HUES64 (cell line): ENCODE data around the gene DAZAP1.
A peak's percentile ranks its signal among the peaks of the same experiment; 100 is the strongest.

Experiments
- H3K27ac ChIP-seq: 2 replicates; pipeline ENCODE4 v1.7.0; 2013; ENCODE audit warnings: low read depth, low read length, inconsistent platforms
- H3K27me3 ChIP-seq: 2 replicates; pipeline ENCODE4 v1.6.1; 2013; ENCODE audit warnings: mild to moderate bottlenecking, low read length; ENCODE audit not compliant: insufficient read depth
- H3K36me3 ChIP-seq: 2 replicates; pipeline ENCODE4 v1.6.1; 2013; ENCODE audit warnings: mild to moderate bottlenecking, low read length; ENCODE audit not compliant: insufficient read depth
- H3K4me1 ChIP-seq: 2 replicates; pipeline ENCODE4 v1.6.1; 2013; ENCODE audit warnings: mild to moderate bottlenecking, low read length, moderate library complexity; ENCODE audit not compliant: insufficient read depth
- H3K4me3 ChIP-seq: 2 replicates; pipeline ENCODE4 v1.5.1; 2013; ENCODE audit warnings: mild to moderate bottlenecking, low read length, moderate library complexity
- H3K9ac ChIP-seq: 2 replicates; pipeline ENCODE4 v1.6.1; 2013; ENCODE audit warnings: mild to moderate bottlenecking, low read depth, low read length
- H3K9me3 ChIP-seq: 2 replicates; pipeline ENCODE4 v1.6.1; 2013; ENCODE audit warnings: low read depth, low read length; ENCODE audit not compliant: insufficient read depth
- WGBS: fragments of 150-250, 120-280 bp; methylation state at CpG from one replicate; pipeline ENCODE4 v1.1.7; 2013; ENCODE audit warnings: missing lambda C conversion rate; 5-methylcytosine and 5-hydroxymethylcytosine counted together

Gene DAZAP1

DNA sequence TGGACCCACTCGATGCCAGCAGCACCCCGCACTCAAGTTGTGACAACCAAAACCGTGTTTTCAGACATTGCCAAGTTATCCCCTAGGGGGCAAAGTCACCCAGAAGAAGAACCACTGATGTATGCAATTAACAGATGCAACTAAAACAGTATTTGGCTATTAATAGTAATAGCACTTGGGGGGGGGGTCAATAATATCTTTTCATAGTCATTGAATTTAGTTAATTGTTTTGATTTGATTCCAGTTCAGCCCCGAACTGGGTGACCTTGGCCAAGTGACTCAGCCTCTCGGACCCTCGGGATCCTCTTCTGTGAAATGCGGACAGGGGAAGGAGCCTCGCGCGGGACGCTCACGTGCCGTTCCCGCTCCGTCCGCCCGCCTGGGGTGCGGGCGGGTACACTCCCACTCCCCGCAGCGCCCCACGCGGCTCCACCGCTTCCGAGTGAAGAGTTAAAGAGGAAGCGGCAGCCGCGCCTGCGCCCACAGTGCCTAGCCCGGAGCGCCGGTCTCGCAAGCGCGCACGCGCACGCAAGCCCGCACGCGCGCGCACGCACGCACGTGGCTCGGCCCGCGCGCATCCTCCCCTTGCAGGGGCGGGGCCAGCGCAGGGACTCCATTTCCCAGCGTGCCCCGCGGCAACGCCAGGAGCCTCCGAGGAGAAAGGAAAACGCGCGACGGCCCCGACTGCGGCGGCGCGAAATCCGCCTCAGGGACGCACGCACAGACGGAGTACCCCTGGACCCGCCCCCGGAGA, 435 bp upstream of the DAZAP1 start:
- 0 out of 2 replicates have a peak, but pooled peaks cover 2% of the 10 kb centered on the region for H3K27me3 ChIP-seq
- peaks cover 14% of the 10 kb centered on the region for H3K36me3 ChIP-seq
- H3K9me3 ChIP-seq, result no peaks in the 10 kb centered on the region
- H3K27ac ChIP-seq, result 0 out of 2 replicates have a peak overlapping the region, but pooled peaks have one; percentile 31
- under 1% methylated on average over 72 of the region's 72 CpGs for WGBS
- peaks cover 14% of the 10 kb centered on the region for H3K4me1 ChIP-seq
- peak overlapping the region; percentile 78 for H3K4me3 ChIP-seq
- peak overlapping the region; percentile 68 for H3K9ac ChIP-seq

DNA sequence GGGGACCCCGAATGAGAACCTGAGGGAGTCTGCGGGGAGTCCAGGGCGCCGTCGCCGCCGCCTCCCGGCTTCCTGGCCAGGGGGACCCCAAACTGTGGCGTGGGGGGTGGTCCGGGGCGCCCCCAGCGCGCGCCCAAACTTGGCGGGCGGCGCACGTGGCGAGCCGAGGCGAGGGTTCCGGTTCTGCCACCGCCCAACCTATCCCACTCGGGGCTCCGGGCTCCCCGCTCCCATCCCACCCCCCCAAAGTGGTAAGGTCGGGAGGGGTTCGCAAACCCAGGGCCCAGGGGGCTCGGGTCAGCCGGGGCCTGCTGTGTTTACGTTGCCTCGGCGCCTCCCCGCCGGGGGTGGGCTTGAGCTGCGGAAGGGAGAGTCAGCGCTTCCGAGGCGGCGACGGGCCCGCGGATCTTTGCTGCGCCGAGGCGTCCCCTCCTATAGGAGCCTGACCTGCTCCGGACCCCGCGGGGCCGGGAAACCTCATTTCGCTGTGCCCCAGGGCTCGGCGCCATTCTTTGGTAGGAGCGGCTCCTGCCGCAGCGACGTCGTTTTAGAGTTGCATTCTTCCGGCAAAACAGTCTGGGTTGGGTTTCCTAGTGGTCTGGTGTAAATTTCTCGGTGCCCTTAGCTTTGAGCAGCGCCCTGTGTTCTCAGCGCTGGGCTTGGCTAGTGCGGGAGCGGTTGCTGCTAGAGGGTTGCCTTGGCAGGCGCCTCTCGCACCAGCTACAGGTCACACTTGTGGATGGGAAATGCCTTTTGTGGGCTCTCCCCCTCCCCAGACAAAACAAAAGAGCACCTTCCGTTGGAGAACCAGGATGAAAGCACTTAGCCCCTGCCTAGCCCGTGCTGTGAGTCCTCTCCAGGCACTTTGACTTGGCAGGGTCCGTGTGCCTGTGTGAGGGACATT, 1.2 kb downstream of the DAZAP1 start:
- peaks cover 21% of the 10 kb centered on the region for H3K36me3 ChIP-seq
- no peaks in the 10 kb centered on the region for H3K9me3 ChIP-seq
- H3K9ac ChIP-seq, result peak overlapping the region; percentile 89
- peaks cover 14% of the 10 kb centered on the region for H3K4me1 ChIP-seq
- H3K27me3 ChIP-seq, result no peaks in the 10 kb centered on the region
- peak overlapping the region; percentile 82 for H3K27ac ChIP-seq
- peak overlapping the region; percentile 83 for H3K4me3 ChIP-seq
- WGBS, result 1% methylated on average over 65 of the region's 69 CpGs

DNA sequence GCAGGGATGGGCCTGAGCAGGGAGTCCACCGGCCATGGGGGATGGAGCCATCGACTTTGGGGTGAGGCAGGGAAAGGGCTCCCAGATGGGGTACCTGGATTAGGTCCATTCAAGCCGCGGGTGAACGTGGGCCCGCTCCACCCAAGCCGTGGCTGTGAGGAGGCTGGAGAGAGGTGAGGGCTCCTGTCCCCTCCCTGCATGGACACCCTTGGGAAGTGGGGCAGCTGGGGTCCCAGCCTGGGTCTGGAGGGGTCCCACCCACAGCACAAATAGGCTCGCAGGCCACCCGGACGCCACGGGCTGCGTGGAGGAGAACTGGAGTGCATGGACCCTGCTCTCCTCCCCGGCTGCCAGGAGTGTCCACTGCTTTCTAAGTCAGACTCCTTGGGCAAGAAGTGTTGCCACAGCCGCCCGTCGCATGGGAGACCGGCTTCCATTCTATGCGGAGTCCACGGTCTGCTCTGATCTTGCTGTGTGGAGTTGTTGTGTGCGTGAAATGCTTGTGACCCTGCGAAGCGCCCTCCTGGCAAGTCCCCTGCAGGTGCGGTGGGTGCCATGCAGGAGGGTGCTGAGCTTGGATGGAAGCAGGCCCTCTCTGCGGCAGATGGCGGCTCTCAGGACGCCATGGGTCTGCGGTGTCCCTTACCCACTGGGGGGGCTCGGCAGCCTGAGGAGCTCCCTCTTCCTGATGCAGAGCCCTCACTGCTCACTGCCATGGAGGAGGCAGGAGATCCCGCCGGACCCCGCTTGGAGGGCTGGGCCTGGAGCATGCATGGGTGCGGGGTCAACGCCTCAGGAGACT, 2.0 kb downstream of the DAZAP1 start:
- no peaks in the 10 kb centered on the region for H3K27me3 ChIP-seq
- peak overlapping the region; percentile 89 for H3K9ac ChIP-seq
- 85% methylated on average over 33 of the region's 33 CpGs for WGBS
- H3K4me1 ChIP-seq, result peaks cover 14% of the 10 kb centered on the region
- peaks cover 23% of the 10 kb centered on the region for H3K36me3 ChIP-seq
- no peaks in the 10 kb centered on the region for H3K9me3 ChIP-seq
- peak overlapping the region; percentile 82; the same call in 1 of the 2 replicates for H3K27ac ChIP-seq
- H3K4me3 ChIP-seq, result peak overlapping the region; percentile 83

- Histone ChIP-seq H3K36me3 (peaks cover 23% of the 10 kb centered on the region), H3K4me1 (peaks cover 14% of the 10 kb centered on the region), H3K27ac (peak overlapping the region; percentile 18; the same call in 1 of the 2 replicates), H3K9me3 (no peaks in the 10 kb centered on the region), H3K27me3 (no peaks in the 10 kb centered on the region), H3K9ac (0 out of 2 replicates have a peak overlapping the region, but pooled peaks have one; percentile 89), H3K4me3 (peak overlapping the region; percentile 83; the same call in 1 of the 2 replicates)
- WGBS, result 92% methylated on average over 23 of the region's 23 CpGs
Measured at GRCh38 chr19:1410136-1410786, 2.9 kb downstream of the DAZAP1 start.

DNA sequence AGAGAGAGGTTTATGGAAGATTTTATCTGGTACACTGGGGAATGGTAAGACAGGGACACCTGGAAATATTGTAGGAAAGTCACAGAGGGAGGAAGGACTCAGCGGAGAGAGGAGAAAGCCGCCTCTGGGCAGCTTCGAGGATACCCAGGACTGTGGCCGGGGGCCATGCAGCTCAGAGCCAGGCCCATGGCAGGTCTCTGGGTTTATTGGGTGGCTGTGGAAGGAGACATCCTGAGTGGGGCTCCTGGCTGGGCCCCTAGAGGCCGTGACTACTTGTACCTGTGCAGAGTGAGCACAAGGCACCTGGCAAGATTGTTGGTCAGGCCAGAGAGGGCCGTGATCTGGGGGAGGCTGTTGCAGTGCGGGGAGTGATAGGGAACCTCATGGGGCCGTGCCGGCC, 3.4 kb downstream of the DAZAP1 start:
- no peaks in the 10 kb centered on the region for H3K9me3 ChIP-seq
- H3K4me3 ChIP-seq, result no peak overlapping the region
- no peaks in the 10 kb centered on the region for H3K27me3 ChIP-seq
- H3K36me3 ChIP-seq, result peaks cover 23% of the 10 kb centered on the region
- no peak overlapping the region; the same call in 1 of the 2 replicates for H3K27ac ChIP-seq
- H3K4me1 ChIP-seq, result peaks cover 17% of the 10 kb centered on the region
- 93% methylated on average over 9 of the region's 9 CpGs for WGBS
- no peak overlapping the region; the same call in 1 of the 2 replicates for H3K9ac ChIP-seq

DNA sequence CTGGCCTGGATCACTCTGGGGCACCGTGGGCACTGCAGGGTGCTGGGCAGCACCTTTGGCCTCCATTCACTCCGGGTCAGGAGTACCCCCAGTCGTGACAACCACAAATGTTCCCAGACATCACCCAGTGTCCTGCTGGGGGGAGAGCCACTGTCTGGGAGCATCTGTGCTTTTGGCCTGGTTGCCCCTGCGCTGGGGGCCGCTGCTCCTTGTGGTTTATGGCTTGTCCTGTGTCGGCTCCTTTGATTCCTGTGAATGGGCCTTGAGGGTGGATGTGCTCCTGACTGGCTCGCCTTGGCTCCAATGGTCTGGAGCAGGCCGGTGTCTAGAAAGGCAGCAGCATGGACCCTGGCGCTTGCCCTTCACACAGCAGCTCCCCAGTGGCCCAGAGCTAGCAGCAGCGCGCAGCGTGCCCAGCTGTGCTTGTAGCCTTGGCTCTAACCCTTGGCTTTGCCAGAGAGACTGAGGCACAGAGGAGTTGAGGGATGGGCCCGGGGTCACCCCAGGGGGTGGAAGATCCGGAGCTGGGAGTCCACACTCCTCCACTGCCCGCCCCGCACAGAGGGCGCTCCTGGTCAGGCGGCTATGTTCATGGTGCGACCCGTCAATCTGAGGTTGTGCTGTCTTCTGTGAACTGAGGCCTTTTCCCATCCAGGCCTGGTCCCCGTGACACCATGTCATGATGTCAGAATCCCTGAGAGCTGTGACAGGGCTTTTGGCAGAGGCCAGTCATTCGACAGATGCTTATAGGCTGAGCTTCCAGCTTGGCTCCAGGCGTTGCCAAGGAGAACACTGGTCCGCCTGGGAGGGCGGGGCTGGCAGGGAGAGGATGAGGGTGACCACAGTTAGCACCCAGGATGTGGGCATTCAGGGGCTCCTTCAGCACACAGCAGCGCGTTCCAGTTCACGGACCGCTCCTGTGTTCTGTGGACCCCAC, 4.1 kb downstream of the DAZAP1 start:
- WGBS, result 92% methylated on average over 29 of the region's 29 CpGs
- no peak overlapping the region; the same call in 1 of the 2 replicates for H3K9ac ChIP-seq
- no peaks in the 10 kb centered on the region for H3K27me3 ChIP-seq
- H3K36me3 ChIP-seq, result peaks cover 23% of the 10 kb centered on the region
- H3K4me1 ChIP-seq, result peaks cover 25% of the 10 kb centered on the region
- no peak overlapping the region for H3K27ac ChIP-seq
- H3K4me3 ChIP-seq, result no peak overlapping the region
- H3K9me3 ChIP-seq, result no peaks in the 10 kb centered on the region

DNA sequence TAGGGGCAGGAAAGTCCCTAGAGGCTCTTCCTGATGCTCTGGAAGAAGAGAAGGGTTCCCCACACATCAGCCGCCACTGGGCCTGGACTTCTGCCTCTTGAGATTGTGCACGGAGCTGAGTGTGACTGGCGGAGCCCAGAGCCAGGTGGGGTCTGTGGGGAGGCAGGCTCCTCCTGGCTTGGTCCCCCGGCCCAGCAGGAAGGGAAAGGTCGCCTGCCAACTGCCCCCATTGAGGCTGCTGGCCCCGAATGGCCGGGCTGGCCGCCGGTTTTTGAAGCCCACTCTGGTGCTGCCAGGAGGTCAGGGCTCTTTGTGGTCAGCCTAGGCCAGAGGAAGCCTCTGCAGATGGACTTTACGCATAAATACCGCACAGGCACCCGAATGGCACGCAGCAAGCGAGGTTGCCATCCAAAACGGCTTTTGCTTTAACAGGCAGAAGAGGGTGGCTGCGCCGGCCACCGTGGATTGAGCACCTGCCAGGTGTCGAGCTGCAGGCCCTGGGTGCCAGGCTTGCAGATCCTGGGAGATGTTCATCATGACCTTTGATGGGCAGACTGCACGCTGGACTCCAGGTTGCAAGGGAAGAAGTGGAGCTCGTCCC, 5.0 kb downstream of the DAZAP1 start:
- Histone ChIP-seq H3K4me3 (no peak overlapping the region), H3K27me3 (no peaks in the 10 kb centered on the region), H3K36me3 (peaks cover 27% of the 10 kb centered on the region), H3K9me3 (no peaks in the 10 kb centered on the region), H3K4me1 (peaks cover 25% of the 10 kb centered on the region), H3K9ac (no peak overlapping the region), H3K27ac (no peak overlapping the region)
- 94% methylated on average over 21 of the region's 21 CpGs for WGBS

- no peak overlapping the region for H3K4me3 ChIP-seq
- no peak overlapping the region for H3K9ac ChIP-seq
- peaks cover 34% of the 10 kb centered on the region for H3K36me3 ChIP-seq
- H3K4me1 ChIP-seq, result peaks cover 25% of the 10 kb centered on the region
- 95% methylated on average over 36 of the region's 36 CpGs for WGBS
- H3K27me3 ChIP-seq, result no peaks in the 10 kb centered on the region
- H3K9me3 ChIP-seq, result no peaks in the 10 kb centered on the region
- no peak overlapping the region; the same call in 1 of the 2 replicates for H3K27ac ChIP-seq
Measured at GRCh38 chr19:1412995-1413800, 5.8 kb downstream of the DAZAP1 start.
